ENCODE data around the gene CNN2.

CNN2 gene

GRCh38 chr19:1068009-1069001 is 41.9 kb downstream of the CNN2 start:
- no peak for FAIRE-seq

GRCh38 chr19:1069009-1069779 is 42.8 kb downstream of the CNN2 start:
- no peak for FAIRE-seq

- no peak for FAIRE-seq
Observed at GRCh38 chr19:1070576-1070930, 44.1 kb downstream of the CNN2 start.

GRCh38 chr19:1070931-1071791 is 44.8 kb downstream of the CNN2 start:
- FAIRE-seq = no peak

GRCh38 chr19:1072371-1073015 is 46.1 kb downstream of the CNN2 start:
- no peak for FAIRE-seq

GRCh38 chr19:1073063-1073955 is 46.9 kb downstream of the CNN2 start:
- no peak for FAIRE-seq

- no peak for FAIRE-seq
Observed at GRCh38 chr19:1073956-1074517, 47.6 kb downstream of the CNN2 start.

- FAIRE-seq = no peak
Observed at GRCh38 chr19:1074544-1075283, 48.3 kb downstream of the CNN2 start.

GRCh38 chr19:1076046-1076386 is 49.6 kb downstream of the CNN2 start:
- no peak for FAIRE-seq

- FAIRE-seq = no peak
Observed at GRCh38 chr19:1076951-1077350, 50.5 kb downstream of the CNN2 start.

GRCh38 chr19:1079566-1080111 is 53.2 kb downstream of the CNN2 start:
- FAIRE-seq = no peak

GRCh38 chr19:1080360-1081161 is 54.2 kb downstream of the CNN2 start:
- no peak for FAIRE-seq

GRCh38 chr19:1081301-1082164 is 55.1 kb downstream of the CNN2 start:
- no peak for FAIRE-seq

- FAIRE-seq = no peak
Observed at GRCh38 chr19:1082165-1082927, 55.9 kb downstream of the CNN2 start.

- FAIRE-seq = no peak
Observed at GRCh38 chr19:1082928-1083816, 56.8 kb downstream of the CNN2 start.

All from islet of Langerhans (tissue), 1 donor.